ENCODE results near the gene TRMT112.
A peak's percentile ranks its signal among the peaks of the same experiment; 100 is the strongest.
"Not testable (repeated sequence)": the region's sequence is repeated elsewhere in the genome, so short reads cannot be mapped to it uniquely, and the experiment has no call there.

Gene TRMT112

GRCh38 chr11:64327993-64328392, 10.6 kb upstream of the TRMT112 start:
- DNase-seq = no peak

GRCh38 chr11:64327375-64327774, 10.0 kb upstream of the TRMT112 start:
- no peak for DNase-seq

GRCh38 chr11:64324692-64325469, 7.5 kb upstream of the TRMT112 start:
- DNase-seq = no peak

- not testable (repeated sequence) for DNase-seq
Measured at GRCh38 chr11:64323984-64324383, 6.6 kb upstream of the TRMT112 start.

GRCh38 chr11:64323373-64323772, 6.0 kb upstream of the TRMT112 start:
- DNase-seq = no peak

GRCh38 chr11:64322925-64323260, 5.5 kb upstream of the TRMT112 start:
- no peak for DNase-seq

GRCh38 chr11:64321533-64321932, 4.2 kb upstream of the TRMT112 start:
- no peak for DNase-seq

GRCh38 chr11:64321026-64321425, 3.7 kb upstream of the TRMT112 start:
- no peak for DNase-seq

GRCh38 chr11:64320556-64320955, 3.2 kb upstream of the TRMT112 start:
- DNase-seq = no peak

GRCh38 chr11:64318766-64319761, 1.7 kb upstream of the TRMT112 start:
- no peak for DNase-seq

GRCh38 chr11:64317961-64318765, 804 bp upstream of the TRMT112 start, which contains the start of gene PRDX5:
PRDX5 (plus strand) TSS chr11:64318121; CDS start chr11:64318216, 95 bp downstream.
- DNase-seq = peak; percentile 99

GRCh38 chr11:64316672-64317324, 561 bp downstream of the TRMT112 start:
- peak; percentile 37 for DNase-seq

- DNase-seq = not testable (repeated sequence)
Measured at GRCh38 chr11:64315667-64316526, 1.5 kb downstream of the TRMT112 start.

- no peak for DNase-seq
Measured at GRCh38 chr11:64314805-64315561, 2.4 kb downstream of the TRMT112 start.

- DNase-seq = no peak
Measured at GRCh38 chr11:64314146-64314804, 3.1 kb downstream of the TRMT112 start.

- no peak for DNase-seq
Measured at GRCh38 chr11:64313491-64314145, 3.7 kb downstream of the TRMT112 start.

- no peak for DNase-seq
Measured at GRCh38 chr11:64312947-64313346, 4.4 kb downstream of the TRMT112 start.

- not testable (repeated sequence) for DNase-seq
Measured at GRCh38 chr11:64307795-64308194, 9.6 kb downstream of the TRMT112 start.

- DNase-seq = no peak
Measured at GRCh38 chr11:64306876-64307622, 10.3 kb downstream of the TRMT112 start.
